NCI-H2029 treated with DMSO at 0.1 percent for 48 hours (cell line): ENCODE data around the gene ARHGDIG.
"Not testable (repeated sequence)": the region's sequence is repeated elsewhere in the genome, so short reads cannot be mapped to it uniquely, and the experiment has no call there.

ENCODE experiments used
- DNase-seq: peaks from one replicate; lab custom pipeline; 2025; lab: John Stamatoyannopoulos, UW

Gene ARHGDIG

GRCh38 chr16:280552-280951, at the start of gene ARHGDIG:
Gene ARHGDIG (plus strand): TSS chr16:280591. CDS start chr16:280681, 90 bp downstream.
- DNase-seq: no peak

GRCh38 chr16:230949-231348, 49.4 kb upstream of the ARHGDIG start:
- DNase-seq: no peak

GRCh38 chr16:234468-235305, 45.7 kb upstream of the ARHGDIG start, which contains the start of gene FAM234A:
Gene FAM234A (plus strand): TSS chr16:234821. CDS start chr16:254414, 19,593 bp downstream.
- DNase-seq: peak; percentile 71

GRCh38 chr16:239948-240277, 40.5 kb upstream of the ARHGDIG start:
- DNase-seq: no peak

GRCh38 chr16:240559-240958, 39.8 kb upstream of the ARHGDIG start:
- no peak for DNase-seq

GRCh38 chr16:242281-242680, 38.1 kb upstream of the ARHGDIG start:
- no peak for DNase-seq

GRCh38 chr16:243348-243747, 37.0 kb upstream of the ARHGDIG start:
- no peak for DNase-seq

- no peak for DNase-seq
These were observed 35.3 kb upstream of the ARHGDIG start for GRCh38 chr16:245105-245504.

- no peak for DNase-seq
These were observed 33.4 kb upstream of the ARHGDIG start for GRCh38 chr16:247027-247426.

- no peak for DNase-seq
These were observed 31.0 kb upstream of the ARHGDIG start for GRCh38 chr16:249431-249830.

GRCh38 chr16:252366-253337, 27.7 kb upstream of the ARHGDIG start:
- no peak for DNase-seq

- no peak for DNase-seq
These were observed 26.6 kb upstream of the ARHGDIG start for GRCh38 chr16:253833-254232.

- no peak for DNase-seq
These were observed 25.9 kb upstream of the ARHGDIG start for GRCh38 chr16:254461-254860.

- no peak for DNase-seq
These were observed 25.2 kb upstream of the ARHGDIG start for GRCh38 chr16:255183-255582.

GRCh38 chr16:258091-258490, 22.3 kb upstream of the ARHGDIG start:
- not testable (repeated sequence) for DNase-seq

GRCh38 chr16:259226-259625, 21.2 kb upstream of the ARHGDIG start:
- no peak for DNase-seq

GRCh38 chr16:259814-260253, 20.6 kb upstream of the ARHGDIG start:
- DNase-seq: no peak

- no peak for DNase-seq
These were observed 20.1 kb upstream of the ARHGDIG start for GRCh38 chr16:260326-260725.

- no peak for DNase-seq
These were observed 19.2 kb upstream of the ARHGDIG start for GRCh38 chr16:261031-261691.

- DNase-seq: no peak
These were observed 18.2 kb upstream of the ARHGDIG start for GRCh38 chr16:262121-262745.

- DNase-seq: no peak
These were observed 17.1 kb upstream of the ARHGDIG start for GRCh38 chr16:263182-263774.
